ENCODE data around the gene METTL22.

Gene METTL22

DNA sequence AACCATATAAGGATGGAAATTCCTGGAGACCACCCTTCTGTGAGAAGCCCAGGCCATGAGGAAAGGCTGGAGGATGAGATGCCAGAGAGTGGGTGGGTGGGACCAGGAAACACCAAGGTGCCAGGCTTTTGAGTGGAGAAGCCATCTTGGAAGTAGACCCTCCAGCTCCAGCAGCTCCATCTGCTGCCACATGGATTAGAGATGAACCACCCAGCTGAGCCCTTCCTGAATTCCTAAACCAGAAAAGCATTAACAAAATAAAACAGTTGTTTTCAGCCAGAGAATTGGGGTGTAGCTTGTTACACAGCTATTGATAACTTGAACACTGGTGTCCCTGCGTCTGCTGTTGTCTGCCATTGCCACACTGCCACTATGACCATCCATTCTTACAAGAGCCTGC is 24.9 kb upstream of the METTL22 start:
- no peaks in the 10 kb centered on the region for H3K36me3 ChIP-seq (ENCODE audit: control insufficient read depth in 1 of 2, insufficient read depth in 2 of 2, low read length in 2 of 2)
- H3K4me3 ChIP-seq (ENCODE audit: low read depth in 1 of 2, low read length in 2 of 2): no peak overlapping the region
- H3K27me3 ChIP-seq (ENCODE audit: low read depth, low read length): peaks cover 12% of the 10 kb centered on the region
- no peaks in the 10 kb centered on the region for H3K4me1 ChIP-seq (ENCODE audit: control insufficient read depth in 1 of 2, insufficient read depth in 2 of 2, low read length in 2 of 2)
- H3K9me3 ChIP-seq (ENCODE audit: control insufficient read depth in 1 of 2, low read length in 2 of 2): peaks cover 8 to 14% of the 10 kb centered on the region in 2 donors
- H3K27ac ChIP-seq (ENCODE audit: low read length): no peak overlapping the region

DNA sequence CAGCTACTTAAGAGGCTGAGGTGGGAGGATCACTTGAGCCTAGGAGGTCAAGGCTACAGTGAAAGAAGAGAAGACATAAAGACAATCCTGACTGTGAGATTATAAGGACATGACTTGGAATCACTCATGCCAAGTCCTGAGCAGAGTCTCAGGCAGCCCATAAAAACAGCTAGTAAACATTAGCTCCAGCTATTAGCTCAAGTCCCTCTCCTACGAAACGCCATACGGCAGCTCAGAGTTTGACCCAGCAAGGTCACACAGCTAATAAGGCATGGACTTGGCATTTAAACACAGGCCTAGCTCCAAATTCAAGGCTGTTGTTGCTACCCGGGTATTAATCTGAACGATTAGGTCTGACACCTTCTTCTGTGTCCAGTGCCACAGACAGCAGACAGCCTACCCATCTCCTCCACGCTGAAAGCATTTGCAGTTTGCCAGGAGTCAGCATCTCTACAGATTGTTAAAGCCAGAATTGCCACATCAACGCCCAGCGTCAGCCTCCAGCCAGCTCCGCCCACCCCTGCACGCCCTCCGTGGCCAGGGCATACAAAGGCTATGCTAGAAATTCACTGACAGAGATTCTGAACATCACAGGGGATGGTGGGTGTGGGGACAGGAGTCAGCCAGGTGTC is 21.2 kb upstream of the METTL22 start:
- H3K9me3 ChIP-seq (ENCODE audit: control insufficient read depth in 1 of 2, low read length in 2 of 2): peaks cover 12 to 17% of the 10 kb centered on the region in 2 donors
- no peak overlapping the region for H3K4me3 ChIP-seq (ENCODE audit: low read depth in 1 of 2, low read length in 2 of 2)
- H3K27me3 ChIP-seq (ENCODE audit: low read depth, low read length): no peaks in the 10 kb centered on the region
- H3K4me1 ChIP-seq (ENCODE audit: control insufficient read depth in 1 of 2, insufficient read depth in 2 of 2, low read length in 2 of 2): no peaks in the 10 kb centered on the region
- no peak overlapping the region for H3K27ac ChIP-seq (ENCODE audit: low read length)
- H3K36me3 ChIP-seq (ENCODE audit: control insufficient read depth in 1 of 2, insufficient read depth in 2 of 2, low read length in 2 of 2): no peaks in the 10 kb centered on the region

DNA sequence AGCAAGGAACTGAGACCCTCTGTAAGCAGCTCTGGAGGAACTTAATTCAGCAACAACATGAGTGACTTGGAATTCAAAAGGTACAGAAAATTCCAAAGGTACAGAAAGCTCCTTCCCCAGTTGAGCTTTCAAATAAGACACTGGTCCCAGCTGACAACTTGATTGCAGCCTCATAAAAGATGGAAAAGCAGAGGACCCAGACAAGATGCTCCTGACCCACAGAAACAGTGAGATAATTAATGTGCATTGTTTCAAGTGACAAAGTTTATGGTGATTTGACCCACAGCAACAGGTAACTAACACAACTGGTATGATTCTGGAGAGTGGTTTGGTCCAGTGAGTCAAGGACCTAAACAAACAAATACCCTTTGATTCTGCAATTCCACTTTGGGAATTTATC is 15.9 kb upstream of the METTL22 start:
- no peaks in the 10 kb centered on the region for H3K27me3 ChIP-seq (ENCODE audit: low read depth, low read length)
- H3K27ac ChIP-seq (ENCODE audit: low read length): no peak overlapping the region
- H3K4me1 ChIP-seq (ENCODE audit: control insufficient read depth in 1 of 2, insufficient read depth in 2 of 2, low read length in 2 of 2): no peaks in the 10 kb centered on the region
- H3K9me3 ChIP-seq (ENCODE audit: control insufficient read depth in 1 of 2, low read length in 2 of 2): peaks cover 5% of the 10 kb centered on the region in 2 donors
- H3K4me3 ChIP-seq (ENCODE audit: low read depth in 1 of 2, low read length in 2 of 2): no peak overlapping the region
- H3K36me3 ChIP-seq (ENCODE audit: control insufficient read depth in 1 of 2, insufficient read depth in 2 of 2, low read length in 2 of 2): no peaks in the 10 kb centered on the region

DNA sequence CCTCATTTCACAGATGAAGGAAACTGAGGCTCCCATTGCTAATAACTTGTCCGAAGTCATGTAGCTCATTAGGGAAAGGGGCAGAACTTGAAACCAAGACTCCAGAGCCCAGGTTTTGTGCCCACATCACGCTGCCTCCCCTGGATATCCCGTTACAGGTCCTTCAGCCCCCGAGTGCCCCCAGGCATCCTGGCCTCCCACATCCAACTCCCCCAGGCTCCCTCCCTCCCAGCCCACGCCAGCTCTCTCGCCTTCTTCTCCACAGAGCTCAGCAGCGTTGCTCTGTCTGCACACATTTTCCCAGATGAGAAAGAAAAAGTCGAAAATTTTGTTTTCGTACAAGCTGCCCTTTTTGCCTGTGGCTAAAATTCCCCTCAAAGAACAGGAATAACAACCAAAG is 14.3 kb upstream of the METTL22 start:
- H3K36me3 ChIP-seq (ENCODE audit: control insufficient read depth in 1 of 2, insufficient read depth in 2 of 2, low read length in 2 of 2): no peaks in the 10 kb centered on the region
- no peaks in the 10 kb centered on the region for H3K9me3 ChIP-seq (ENCODE audit: control insufficient read depth in 1 of 2, low read length in 2 of 2)
- no peak overlapping the region for H3K4me3 ChIP-seq (ENCODE audit: low read depth in 1 of 2, low read length in 2 of 2)
- H3K27me3 ChIP-seq (ENCODE audit: low read depth, low read length): no peaks in the 10 kb centered on the region
- H3K4me1 ChIP-seq (ENCODE audit: control insufficient read depth in 1 of 2, insufficient read depth in 2 of 2, low read length in 2 of 2): no peaks in the 10 kb centered on the region
- no peak overlapping the region for H3K27ac ChIP-seq (ENCODE audit: low read length)

DNA sequence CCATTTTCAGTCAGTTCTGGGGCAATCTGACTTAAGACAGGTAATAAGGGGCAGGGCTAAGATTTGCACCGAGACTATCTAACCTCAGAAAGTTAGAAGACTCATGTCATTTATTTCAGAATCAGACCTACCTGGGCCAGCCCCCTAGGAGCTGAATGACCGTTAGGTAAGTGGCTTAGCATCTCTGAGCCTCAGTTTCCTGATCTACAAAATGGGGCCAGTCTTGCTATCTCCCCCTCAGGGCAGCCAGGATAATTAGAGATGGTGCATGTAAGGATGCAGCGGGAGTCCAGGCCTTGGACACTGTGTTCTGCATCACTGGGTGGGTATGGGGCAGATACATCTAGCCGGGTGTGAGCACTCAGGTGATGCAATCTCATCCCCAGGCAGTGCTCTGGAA is 10.4 kb upstream of the METTL22 start:
- Histone ChIP-seq H3K27me3 (ENCODE audit: low read depth, low read length) (no peaks in the 10 kb centered on the region), H3K9me3 (ENCODE audit: control insufficient read depth in 1 of 2, low read length in 2 of 2) (no peaks in the 10 kb centered on the region), H3K36me3 (ENCODE audit: control insufficient read depth in 1 of 2, insufficient read depth in 2 of 2, low read length in 2 of 2) (no peaks in the 10 kb centered on the region), H3K4me3 (ENCODE audit: low read depth in 1 of 2, low read length in 2 of 2) (no peak overlapping the region), H3K27ac (ENCODE audit: low read length) (no peak overlapping the region), H3K4me1 (ENCODE audit: control insufficient read depth in 1 of 2, insufficient read depth in 2 of 2, low read length in 2 of 2) (no peaks in the 10 kb centered on the region)

DNA sequence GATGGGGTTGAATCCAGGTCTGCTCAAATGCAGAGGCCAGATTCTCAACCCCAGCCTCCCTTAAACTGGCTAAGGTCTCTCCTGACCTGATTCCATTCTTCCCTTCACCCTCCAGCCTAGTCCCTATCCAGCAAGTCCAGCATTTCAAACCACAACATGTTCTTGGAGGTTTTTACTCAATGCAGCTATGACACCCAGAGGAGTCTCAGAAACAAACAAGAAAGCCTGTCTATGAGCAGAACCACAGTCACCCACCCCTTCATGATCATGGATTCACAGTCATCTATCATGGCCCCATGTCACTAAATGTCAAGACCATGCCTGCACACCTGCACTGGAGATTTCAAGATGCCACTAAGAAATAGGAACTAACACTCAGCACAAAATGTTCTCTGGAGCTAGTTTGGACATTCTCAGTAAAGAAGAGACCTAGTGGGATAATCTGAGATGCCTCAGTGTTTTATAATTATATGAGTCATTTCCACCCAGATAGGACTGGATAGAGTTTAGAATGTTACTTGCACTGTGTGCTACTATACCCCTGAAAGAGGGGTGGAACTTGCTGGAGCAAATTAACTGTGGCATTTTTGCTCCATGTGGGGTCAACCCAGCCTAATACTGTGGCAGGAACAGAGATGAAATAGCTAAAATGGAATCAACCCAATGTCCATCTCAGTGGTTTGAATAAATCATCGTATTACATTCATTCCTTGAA is 9.5 kb upstream of the METTL22 start:
- no peaks in the 10 kb centered on the region for H3K36me3 ChIP-seq (ENCODE audit: control insufficient read depth in 1 of 2, insufficient read depth in 2 of 2, low read length in 2 of 2)
- H3K4me3 ChIP-seq (ENCODE audit: low read depth in 1 of 2, low read length in 2 of 2): no peak overlapping the region
- H3K4me1 ChIP-seq (ENCODE audit: control insufficient read depth in 1 of 2, insufficient read depth in 2 of 2, low read length in 2 of 2): no peaks in the 10 kb centered on the region
- H3K9me3 ChIP-seq (ENCODE audit: control insufficient read depth in 1 of 2, low read length in 2 of 2): no peaks in the 10 kb centered on the region
- H3K27me3 ChIP-seq (ENCODE audit: low read depth, low read length): no peaks in the 10 kb centered on the region
- no peak overlapping the region for H3K27ac ChIP-seq (ENCODE audit: low read length)

DNA sequence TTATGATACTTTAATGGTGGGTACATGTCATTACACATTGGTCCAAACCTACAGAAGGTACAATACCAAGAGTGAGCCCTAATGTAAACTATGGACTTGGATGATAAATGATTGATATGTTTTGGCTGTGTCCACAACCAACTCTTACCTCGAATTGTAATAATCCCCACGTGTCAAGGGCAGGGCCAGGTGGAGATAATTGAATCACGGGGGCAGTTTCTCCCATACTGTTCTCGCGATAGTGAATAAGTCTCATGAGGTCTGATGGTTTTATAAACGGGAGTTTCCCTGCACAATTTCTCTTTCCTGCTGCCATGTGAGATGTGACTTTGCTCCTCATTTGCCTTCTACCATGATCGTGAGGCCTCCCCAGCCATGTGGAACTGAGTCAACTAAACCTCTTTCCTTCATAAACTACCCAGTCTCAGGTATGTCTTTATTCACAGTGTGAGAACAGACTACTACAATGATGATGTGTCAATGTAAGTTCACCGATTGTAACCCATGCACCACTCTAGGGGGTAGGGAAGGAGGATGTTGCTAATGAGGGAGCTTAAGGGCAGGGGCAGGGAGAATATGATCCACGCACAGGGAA is 7.0 kb upstream of the METTL22 start:
- no peaks in the 10 kb centered on the region for H3K4me1 ChIP-seq (ENCODE audit: control insufficient read depth in 1 of 2, insufficient read depth in 2 of 2, low read length in 2 of 2)
- H3K27ac ChIP-seq (ENCODE audit: low read length): no peak overlapping the region
- H3K27me3 ChIP-seq (ENCODE audit: low read depth, low read length): no peaks in the 10 kb centered on the region
- no peaks in the 10 kb centered on the region for H3K9me3 ChIP-seq (ENCODE audit: control insufficient read depth in 1 of 2, low read length in 2 of 2)
- no peak overlapping the region for H3K4me3 ChIP-seq (ENCODE audit: low read depth in 1 of 2, low read length in 2 of 2)
- H3K36me3 ChIP-seq (ENCODE audit: control insufficient read depth in 1 of 2, insufficient read depth in 2 of 2, low read length in 2 of 2): no peaks in the 10 kb centered on the region

DNA sequence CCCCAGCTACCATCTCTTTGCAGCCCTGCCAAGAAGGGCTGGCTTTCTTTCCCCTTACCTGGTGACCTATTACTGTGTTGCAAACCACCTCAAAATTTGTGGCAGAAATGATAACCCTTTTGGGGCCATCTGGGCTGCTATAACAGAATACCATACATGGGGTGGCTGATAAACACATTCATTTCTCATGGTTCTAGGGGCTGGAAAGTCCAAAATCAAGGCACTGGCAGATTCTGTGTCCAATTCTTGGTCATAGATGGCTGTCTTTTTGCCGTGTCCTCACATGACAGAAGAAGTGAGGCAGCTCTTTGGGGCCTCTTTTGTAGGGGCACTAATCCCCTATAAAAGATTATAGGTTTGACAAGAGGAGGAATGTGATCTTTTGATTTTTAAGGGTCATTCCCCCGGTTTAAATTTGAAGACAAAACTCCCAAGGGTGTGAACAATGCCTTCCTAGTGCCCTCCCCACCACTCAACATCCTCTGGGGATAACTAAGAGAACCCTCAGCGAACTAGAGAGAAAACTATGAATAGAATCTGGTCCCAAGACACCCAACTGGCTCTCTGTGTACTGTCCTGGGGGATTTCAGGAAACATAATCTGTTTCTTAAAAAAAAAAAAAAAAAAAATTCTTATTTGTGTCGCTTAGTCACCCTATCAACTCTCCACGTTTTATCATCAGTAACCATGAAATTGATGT is 1.7 kb upstream of the METTL22 start:
- Histone ChIP-seq H3K27ac (ENCODE audit: low read length) (no peak overlapping the region), H3K4me3 (ENCODE audit: low read depth in 1 of 2, low read length in 2 of 2) (no peak overlapping the region), H3K9me3 (ENCODE audit: control insufficient read depth in 1 of 2, low read length in 2 of 2) (no peaks in the 10 kb centered on the region), H3K36me3 (ENCODE audit: control insufficient read depth in 1 of 2, insufficient read depth in 2 of 2, low read length in 2 of 2) (no peaks in the 10 kb centered on the region), H3K4me1 (ENCODE audit: control insufficient read depth in 1 of 2, insufficient read depth in 2 of 2, low read length in 2 of 2) (peaks cover 0 to 17% of the 10 kb centered on the region in 2 donors), H3K27me3 (ENCODE audit: low read depth, low read length) (no peaks in the 10 kb centered on the region)

DNA sequence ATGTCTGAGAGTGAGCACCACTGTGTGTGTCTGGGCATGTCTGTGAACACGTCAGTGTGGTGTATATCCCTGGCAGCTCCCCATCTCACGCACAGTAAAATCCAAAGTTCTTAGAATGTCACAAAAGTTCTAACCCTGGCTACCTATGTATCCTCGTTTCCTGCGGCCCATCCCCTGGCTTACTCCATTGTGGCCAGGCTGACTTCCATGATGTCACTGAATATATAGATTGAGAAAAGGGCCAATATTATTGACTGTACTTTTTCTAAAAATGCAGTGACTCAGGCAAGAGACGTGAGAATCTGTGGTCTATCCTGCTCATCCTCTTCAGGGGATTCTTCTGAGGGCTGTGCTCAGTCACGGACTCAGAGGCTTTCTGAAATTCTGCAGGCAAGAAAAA is 963 bp upstream of the METTL22 start:
- Histone ChIP-seq H3K9me3 (ENCODE audit: control insufficient read depth in 1 of 2, low read length in 2 of 2) (no peaks in the 10 kb centered on the region), H3K27me3 (ENCODE audit: low read depth, low read length) (no peaks in the 10 kb centered on the region), H3K27ac (ENCODE audit: low read length) (no peak overlapping the region), H3K4me3 (ENCODE audit: low read depth in 1 of 2, low read length in 2 of 2) (no peak overlapping the region), H3K4me1 (ENCODE audit: control insufficient read depth in 1 of 2, insufficient read depth in 2 of 2, low read length in 2 of 2) (peaks cover 0 to 17% of the 10 kb centered on the region in 2 donors), H3K36me3 (ENCODE audit: control insufficient read depth in 1 of 2, insufficient read depth in 2 of 2, low read length in 2 of 2) (peaks cover 2% of the 10 kb centered on the region in 2 donors)

DNA sequence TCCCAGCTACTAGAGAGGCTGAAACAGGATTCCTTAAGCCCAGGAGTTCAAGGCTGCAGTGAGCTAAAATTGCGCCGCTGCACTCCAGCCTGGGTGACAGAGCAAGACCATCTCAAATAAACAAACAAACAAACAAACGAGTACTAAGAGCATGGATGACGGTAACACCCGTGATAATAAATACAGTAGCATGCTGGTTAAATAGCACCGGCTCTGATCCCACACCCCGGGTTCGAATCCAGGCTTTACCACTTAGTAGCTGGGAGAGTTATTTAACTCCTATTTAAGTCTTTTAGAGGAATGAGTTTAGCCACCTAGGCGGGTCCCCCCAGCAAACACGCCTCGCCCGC is 301 bp upstream of the METTL22 start:
- H3K4me3 ChIP-seq (ENCODE audit: low read depth in 1 of 2, low read length in 2 of 2): peak overlapping the region; percentile 96 to 97
- peaks cover 0 to 17% of the 10 kb centered on the region in 2 donors for H3K4me1 ChIP-seq (ENCODE audit: control insufficient read depth in 1 of 2, insufficient read depth in 2 of 2, low read length in 2 of 2)
- H3K27ac ChIP-seq (ENCODE audit: low read length): no peak overlapping the region
- H3K36me3 ChIP-seq (ENCODE audit: control insufficient read depth in 1 of 2, insufficient read depth in 2 of 2, low read length in 2 of 2): peaks cover 8 to 9% of the 10 kb centered on the region in 2 donors
- no peaks in the 10 kb centered on the region for H3K27me3 ChIP-seq (ENCODE audit: low read depth, low read length)
- H3K9me3 ChIP-seq (ENCODE audit: control insufficient read depth in 1 of 2, low read length in 2 of 2): no peaks in the 10 kb centered on the region

DNA sequence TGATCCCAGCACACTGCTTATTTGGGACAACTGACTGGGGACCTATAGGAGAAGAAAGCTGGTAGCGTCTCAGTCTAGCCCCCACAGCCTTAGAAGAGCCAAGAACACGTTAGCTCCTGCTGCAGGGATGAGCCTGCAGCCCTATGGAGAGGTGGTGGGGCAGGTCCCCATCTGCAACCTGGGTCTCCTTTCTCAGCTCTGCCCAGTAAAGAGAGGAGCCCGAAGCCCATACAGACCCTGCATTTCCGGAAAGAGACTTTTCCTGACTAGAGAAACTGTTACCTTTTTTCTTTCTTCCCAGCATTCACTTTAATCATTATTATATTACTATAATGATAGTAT is 788 bp downstream of the METTL22 start:
- H3K27ac ChIP-seq (ENCODE audit: low read length): peak overlapping the region; percentile 90
- H3K9me3 ChIP-seq (ENCODE audit: control insufficient read depth in 1 of 2, low read length in 2 of 2): no peaks in the 10 kb centered on the region
- peaks cover 14 to 18% of the 10 kb centered on the region in 2 donors for H3K36me3 ChIP-seq (ENCODE audit: control insufficient read depth in 1 of 2, insufficient read depth in 2 of 2, low read length in 2 of 2)
- H3K27me3 ChIP-seq (ENCODE audit: low read depth, low read length): no peaks in the 10 kb centered on the region
- H3K4me3 ChIP-seq (ENCODE audit: low read depth in 1 of 2, low read length in 2 of 2): peak overlapping the region; percentile 96 to 97
- H3K4me1 ChIP-seq (ENCODE audit: control insufficient read depth in 1 of 2, insufficient read depth in 2 of 2, low read length in 2 of 2): peaks cover 0 to 17% of the 10 kb centered on the region in 2 donors
